ENCODE results near the gene GRID2. TPM values are rescaled to one million over a fixed set of nuclear protein-coding genes. Genes with fewer than 3 reads are reported as not detected.

The GRID2 gene
- total RNA-seq, 1 donor from 2014 or later = 2.1 TPM

GRCh38 chr4:93373893-93374860 lies 1070.4 kb downstream of the GRID2 start:
- Mint-ChIP-seq H3K4me3 (ENCODE audit: unreplicated experiment) (no peak overlapping the region), H3K36me3 (ENCODE audit: unreplicated experiment) (no peaks in the 10 kb centered on the region), H3K4me1 (ENCODE audit: low read depth, unreplicated experiment) (peaks cover 3% of the 10 kb centered on the region), H3K27me3 (ENCODE audit: unreplicated experiment) (peaks cover 4% of the 10 kb centered on the region), H3K27ac (ENCODE audit: unreplicated experiment) (no peak overlapping the region), H3K9me3 (ENCODE audit: unreplicated experiment) (no peaks in the 10 kb centered on the region)
- DNase-seq = no peak
- TF ChIP-seq CTCF (IDR thresholded peaks at IDR 0.05; ENCODE audit: partially characterized antibody, unreplicated experiment) = no peak

GRCh38 chr4:93384241-93384640 lies 1080.5 kb downstream of the GRID2 start:
- peaks cover 3% of the 10 kb centered on the region for H3K27me3 Mint-ChIP-seq (ENCODE audit: unreplicated experiment)
- H3K27ac Mint-ChIP-seq (ENCODE audit: unreplicated experiment) = no peak overlapping the region
- no peak for DNase-seq
- no peak for TF ChIP-seq CTCF (IDR thresholded peaks at IDR 0.05; ENCODE audit: partially characterized antibody, unreplicated experiment)
- H3K4me3 Mint-ChIP-seq (ENCODE audit: unreplicated experiment) = no peak overlapping the region
- H3K4me1 Mint-ChIP-seq (ENCODE audit: low read depth, unreplicated experiment) = no peaks in the 10 kb centered on the region
- no peaks in the 10 kb centered on the region for H3K36me3 Mint-ChIP-seq (ENCODE audit: unreplicated experiment)
- no peaks in the 10 kb centered on the region for H3K9me3 Mint-ChIP-seq (ENCODE audit: unreplicated experiment)

- Mint-ChIP-seq H3K9me3 (ENCODE audit: unreplicated experiment) (no peaks in the 10 kb centered on the region), H3K27ac (ENCODE audit: unreplicated experiment) (no peak overlapping the region), H3K27me3 (ENCODE audit: unreplicated experiment) (peaks cover 3% of the 10 kb centered on the region), H3K36me3 (ENCODE audit: unreplicated experiment) (no peaks in the 10 kb centered on the region), H3K4me1 (ENCODE audit: low read depth, unreplicated experiment) (no peaks in the 10 kb centered on the region), H3K4me3 (ENCODE audit: unreplicated experiment) (no peak overlapping the region)
- no peak for DNase-seq
- no peak for TF ChIP-seq CTCF (IDR thresholded peaks at IDR 0.05; ENCODE audit: partially characterized antibody, unreplicated experiment)
Measured at GRCh38 chr4:93384887-93385286, 1081.1 kb downstream of the GRID2 start.

- no peaks in the 10 kb centered on the region for H3K27me3 Mint-ChIP-seq (ENCODE audit: unreplicated experiment)
- no peaks in the 10 kb centered on the region for H3K36me3 Mint-ChIP-seq (ENCODE audit: unreplicated experiment)
- H3K4me3 Mint-ChIP-seq (ENCODE audit: unreplicated experiment) = no peak overlapping the region
- peaks cover 11% of the 10 kb centered on the region for H3K4me1 Mint-ChIP-seq (ENCODE audit: low read depth, unreplicated experiment)
- DNase-seq = no peak
- H3K27ac Mint-ChIP-seq (ENCODE audit: unreplicated experiment) = no peak overlapping the region
- no peak for TF ChIP-seq CTCF (IDR thresholded peaks at IDR 0.05; ENCODE audit: partially characterized antibody, unreplicated experiment)
- H3K9me3 Mint-ChIP-seq (ENCODE audit: unreplicated experiment) = no peaks in the 10 kb centered on the region
Measured at GRCh38 chr4:93394545-93395081, 1090.8 kb downstream of the GRID2 start.

- H3K27ac Mint-ChIP-seq (ENCODE audit: unreplicated experiment) = no peak overlapping the region
- no peak overlapping the region for H3K4me3 Mint-ChIP-seq (ENCODE audit: unreplicated experiment)
- DNase-seq = no peak
- H3K4me1 Mint-ChIP-seq (ENCODE audit: low read depth, unreplicated experiment) = peaks cover 7% of the 10 kb centered on the region
- TF ChIP-seq CTCF (IDR thresholded peaks at IDR 0.05; ENCODE audit: partially characterized antibody, unreplicated experiment) = no peak
- no peaks in the 10 kb centered on the region for H3K36me3 Mint-ChIP-seq (ENCODE audit: unreplicated experiment)
- H3K27me3 Mint-ChIP-seq (ENCODE audit: unreplicated experiment) = no peaks in the 10 kb centered on the region
- no peaks in the 10 kb centered on the region for H3K9me3 Mint-ChIP-seq (ENCODE audit: unreplicated experiment)
Measured at GRCh38 chr4:93396272-93396671, 1092.5 kb downstream of the GRID2 start.
